ENCODE results near the gene MRPS12.

The MRPS12 gene

DNA sequence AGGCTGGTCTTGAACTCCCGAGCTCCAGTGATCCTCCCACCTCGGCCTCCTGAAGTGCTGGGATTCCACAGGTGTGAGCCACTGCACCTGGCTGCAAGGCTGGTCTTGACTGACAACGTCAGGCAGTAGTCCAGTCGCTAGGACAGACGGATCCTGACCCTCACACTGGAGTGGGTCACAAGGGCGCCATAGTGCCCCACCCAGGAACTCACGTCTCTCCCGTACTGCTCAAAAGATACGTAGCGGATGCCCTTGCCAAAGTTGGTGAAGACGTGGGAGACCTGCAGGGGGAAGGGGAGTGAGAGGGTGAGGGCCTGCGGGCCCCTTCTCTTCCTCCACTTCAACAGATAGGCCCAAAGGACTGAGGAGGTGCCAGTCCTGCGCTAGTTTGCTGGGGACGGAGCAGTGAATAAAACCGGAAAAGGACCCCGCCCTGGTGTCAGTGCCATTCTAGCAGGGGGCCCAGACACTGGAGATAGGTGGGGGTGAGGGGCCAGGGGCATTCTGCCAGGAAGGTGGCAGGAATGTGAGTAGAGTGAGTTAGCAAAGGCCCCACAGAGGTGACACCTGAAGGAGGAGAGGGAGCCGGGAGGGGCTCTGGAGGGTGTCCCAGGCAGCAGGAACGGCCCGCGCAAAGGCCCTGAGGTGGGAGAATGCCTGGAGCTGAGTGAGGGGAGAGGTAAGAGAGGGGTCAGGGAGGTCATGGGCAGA is 11.9 kb downstream of the MRPS12 start:
- ATAC-seq, result 0 out of 3 replicates have a peak, but pooled peaks have one; percentile 14

DNA sequence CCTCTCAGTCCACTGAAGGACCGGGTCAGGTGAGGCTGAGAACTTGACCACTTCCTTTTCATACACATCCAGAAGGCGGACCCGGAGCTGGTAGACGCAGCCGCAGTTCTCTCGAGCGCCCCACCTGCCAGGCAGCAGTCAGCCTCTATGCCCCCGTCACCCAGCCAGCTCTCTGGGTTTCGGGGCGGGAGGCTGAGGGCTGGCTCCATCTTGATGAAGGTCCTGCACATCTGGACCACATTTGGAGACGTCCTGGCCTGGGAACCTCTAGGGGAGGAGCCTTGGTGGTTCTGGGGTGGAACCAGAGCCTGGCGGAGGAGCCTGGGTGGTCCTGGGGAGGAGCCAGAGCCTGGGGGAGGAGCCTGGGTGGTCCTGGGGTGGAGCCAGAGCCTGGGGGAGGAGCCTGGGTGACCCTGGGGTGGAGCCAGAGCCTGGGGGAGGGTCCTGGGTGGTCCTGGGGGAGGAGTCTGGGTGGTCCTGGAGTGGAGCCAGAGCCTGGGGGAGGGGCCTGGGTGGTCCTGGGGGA is 14.3 kb downstream of the MRPS12 start:
- no peak; the same call in 2 of the 3 replicates for ATAC-seq
- TF ChIP-seq ARNTL (CRISPR knock-in tag; IDR thresholded peaks at IDR 0.05; ENCODE audit: borderline replicate concordance, low read depth) (no peak), ZC3H10 (CRISPR knock-in tag; IDR thresholded peaks at IDR 0.05) (no peak), GLIS3 (CRISPR knock-in tag; IDR thresholded peaks at IDR 0.05) (no peak), PPARA (CRISPR knock-in tag; IDR thresholded peaks at IDR 0.05; ENCODE audit: borderline replicate concordance) (no peak), TCF4 (CRISPR knock-in tag; IDR thresholded peaks at IDR 0.05; ENCODE audit: borderline replicate concordance) (no peak), ZFP3 (CRISPR knock-in tag; IDR thresholded peaks at IDR 0.05) (no peak), ZNF565 (CRISPR knock-in tag; conservative IDR thresholded peaks at IDR 0.05; ENCODE audit: low read depth) (no peak), ISL1 (CRISPR knock-in tag; IDR thresholded peaks at IDR 0.05) (no peak), ZNF70 (CRISPR knock-in tag; IDR thresholded peaks at IDR 0.05) (no peak), OSR1 (CRISPR knock-in tag; IDR thresholded peaks at IDR 0.05) (no peak), CSDC2 (CRISPR knock-in tag; IDR thresholded peaks at IDR 0.05) (no peak), BACH2 (CRISPR knock-in tag; IDR thresholded peaks at IDR 0.05; ENCODE audit: borderline replicate concordance) (no peak), RARB (CRISPR knock-in tag; IDR thresholded peaks at IDR 0.05) (no peak), ZNF8 (CRISPR knock-in tag; IDR thresholded peaks at IDR 0.05) (no peak), SNAI2 (CRISPR knock-in tag; IDR thresholded peaks at IDR 0.05) (no peak)
- TF ChIP-seq, protein P1, sequence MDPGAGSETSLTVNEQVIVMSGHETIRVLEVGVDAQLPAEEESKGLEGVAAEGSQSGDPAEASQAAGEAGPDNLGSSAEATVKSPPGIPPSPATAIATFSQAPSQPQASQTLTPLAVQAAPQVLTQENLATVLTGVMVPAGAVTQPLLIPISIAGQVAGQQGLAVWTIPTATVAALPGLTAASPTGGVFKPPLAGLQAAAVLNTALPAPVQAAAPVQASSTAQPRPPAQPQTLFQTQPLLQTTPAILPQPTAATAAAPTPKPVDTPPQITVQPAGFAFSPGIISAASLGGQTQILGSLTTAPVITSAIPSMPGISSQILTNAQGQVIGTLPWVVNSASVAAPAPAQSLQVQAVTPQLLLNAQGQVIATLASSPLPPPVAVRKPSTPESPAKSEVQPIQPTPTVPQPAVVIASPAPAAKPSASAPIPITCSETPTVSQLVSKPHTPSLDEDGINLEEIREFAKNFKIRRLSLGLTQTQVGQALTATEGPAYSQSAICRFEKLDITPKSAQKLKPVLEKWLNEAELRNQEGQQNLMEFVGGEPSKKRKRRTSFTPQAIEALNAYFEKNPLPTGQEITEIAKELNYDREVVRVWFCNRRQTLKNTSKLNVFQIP (CRISPR knock-in tag; IDR thresholded peaks at IDR 0.05; ENCODE audit: borderline replicate concordance, low read depth), result no peak
- TF ChIP-seq, protein P2, sequence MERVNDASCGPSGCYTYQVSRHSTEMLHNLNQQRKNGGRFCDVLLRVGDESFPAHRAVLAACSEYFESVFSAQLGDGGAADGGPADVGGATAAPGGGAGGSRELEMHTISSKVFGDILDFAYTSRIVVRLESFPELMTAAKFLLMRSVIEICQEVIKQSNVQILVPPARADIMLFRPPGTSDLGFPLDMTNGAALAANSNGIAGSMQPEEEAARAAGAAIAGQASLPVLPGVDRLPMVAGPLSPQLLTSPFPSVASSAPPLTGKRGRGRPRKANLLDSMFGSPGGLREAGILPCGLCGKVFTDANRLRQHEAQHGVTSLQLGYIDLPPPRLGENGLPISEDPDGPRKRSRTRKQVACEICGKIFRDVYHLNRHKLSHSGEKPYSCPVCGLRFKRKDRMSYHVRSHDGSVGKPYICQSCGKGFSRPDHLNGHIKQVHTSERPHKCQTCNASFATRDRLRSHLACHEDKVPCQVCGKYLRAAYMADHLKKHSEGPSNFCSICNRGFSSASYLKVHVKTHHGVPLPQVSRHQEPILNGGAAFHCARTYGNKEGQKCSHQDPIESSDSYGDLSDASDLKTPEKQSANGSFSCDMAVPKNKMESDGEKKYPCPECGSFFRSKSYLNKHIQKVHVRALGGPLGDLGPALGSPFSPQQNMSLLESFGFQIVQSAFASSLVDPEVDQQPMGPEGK (CRISPR knock-in tag; IDR thresholded peaks at IDR 0.05; ENCODE audit: borderline replicate concordance), result no peak

More for the DNA sequence above, 11.9 kb downstream of the MRPS12 start:
- TF ChIP-seq OSR1 (CRISPR knock-in tag; IDR thresholded peaks at IDR 0.05), result no peak
- no peak for TF ChIP-seq ZFP30 (CRISPR knock-in tag; IDR thresholded peaks at IDR 0.05)
- TF ChIP-seq, protein P3, sequence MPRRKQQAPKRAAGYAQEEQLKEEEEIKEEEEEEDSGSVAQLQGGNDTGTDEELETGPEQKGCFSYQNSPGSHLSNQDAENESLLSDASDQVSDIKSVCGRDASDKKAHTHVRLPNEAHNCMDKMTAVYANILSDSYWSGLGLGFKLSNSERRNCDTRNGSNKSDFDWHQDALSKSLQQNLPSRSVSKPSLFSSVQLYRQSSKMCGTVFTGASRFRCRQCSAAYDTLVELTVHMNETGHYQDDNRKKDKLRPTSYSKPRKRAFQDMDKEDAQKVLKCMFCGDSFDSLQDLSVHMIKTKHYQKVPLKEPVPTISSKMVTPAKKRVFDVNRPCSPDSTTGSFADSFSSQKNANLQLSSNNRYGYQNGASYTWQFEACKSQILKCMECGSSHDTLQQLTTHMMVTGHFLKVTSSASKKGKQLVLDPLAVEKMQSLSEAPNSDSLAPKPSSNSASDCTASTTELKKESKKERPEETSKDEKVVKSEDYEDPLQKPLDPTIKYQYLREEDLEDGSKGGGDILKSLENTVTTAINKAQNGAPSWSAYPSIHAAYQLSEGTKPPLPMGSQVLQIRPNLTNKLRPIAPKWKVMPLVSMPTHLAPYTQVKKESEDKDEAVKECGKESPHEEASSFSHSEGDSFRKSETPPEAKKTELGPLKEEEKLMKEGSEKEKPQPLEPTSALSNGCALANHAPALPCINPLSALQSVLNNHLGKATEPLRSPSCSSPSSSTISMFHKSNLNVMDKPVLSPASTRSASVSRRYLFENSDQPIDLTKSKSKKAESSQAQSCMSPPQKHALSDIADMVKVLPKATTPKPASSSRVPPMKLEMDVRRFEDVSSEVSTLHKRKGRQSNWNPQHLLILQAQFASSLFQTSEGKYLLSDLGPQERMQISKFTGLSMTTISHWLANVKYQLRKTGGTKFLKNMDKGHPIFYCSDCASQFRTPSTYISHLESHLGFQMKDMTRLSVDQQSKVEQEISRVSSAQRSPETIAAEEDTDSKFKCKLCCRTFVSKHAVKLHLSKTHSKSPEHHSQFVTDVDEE (CRISPR knock-in tag; IDR thresholded peaks at IDR 0.05), result no peak
- no peak for TF ChIP-seq PPARA (CRISPR knock-in tag; IDR thresholded peaks at IDR 0.05; ENCODE audit: borderline replicate concordance)
- TF ChIP-seq, protein P1 (CRISPR knock-in tag; IDR thresholded peaks at IDR 0.05; ENCODE audit: borderline replicate concordance, low read depth), result no peak
- no peak for TF ChIP-seq ZNF565 (CRISPR knock-in tag; conservative IDR thresholded peaks at IDR 0.05; ENCODE audit: low read depth)
- TF ChIP-seq, protein P2 (CRISPR knock-in tag; IDR thresholded peaks at IDR 0.05; ENCODE audit: borderline replicate concordance), result no peak
- TF ChIP-seq TCF4 (CRISPR knock-in tag; IDR thresholded peaks at IDR 0.05; ENCODE audit: borderline replicate concordance), result no peak
- TF ChIP-seq ZNF8 (CRISPR knock-in tag; IDR thresholded peaks at IDR 0.05), result no peak
- no peak for TF ChIP-seq TOX (CRISPR knock-in tag; IDR thresholded peaks at IDR 0.05; ENCODE audit: borderline replicate concordance)
- TF ChIP-seq ESRRG (CRISPR knock-in tag; IDR thresholded peaks at IDR 0.05), result no peak
- TF ChIP-seq ZFP3 (CRISPR knock-in tag; IDR thresholded peaks at IDR 0.05), result no peak
- no peak for TF ChIP-seq BACH2 (CRISPR knock-in tag; IDR thresholded peaks at IDR 0.05; ENCODE audit: borderline replicate concordance)
- TF ChIP-seq, protein P4, sequence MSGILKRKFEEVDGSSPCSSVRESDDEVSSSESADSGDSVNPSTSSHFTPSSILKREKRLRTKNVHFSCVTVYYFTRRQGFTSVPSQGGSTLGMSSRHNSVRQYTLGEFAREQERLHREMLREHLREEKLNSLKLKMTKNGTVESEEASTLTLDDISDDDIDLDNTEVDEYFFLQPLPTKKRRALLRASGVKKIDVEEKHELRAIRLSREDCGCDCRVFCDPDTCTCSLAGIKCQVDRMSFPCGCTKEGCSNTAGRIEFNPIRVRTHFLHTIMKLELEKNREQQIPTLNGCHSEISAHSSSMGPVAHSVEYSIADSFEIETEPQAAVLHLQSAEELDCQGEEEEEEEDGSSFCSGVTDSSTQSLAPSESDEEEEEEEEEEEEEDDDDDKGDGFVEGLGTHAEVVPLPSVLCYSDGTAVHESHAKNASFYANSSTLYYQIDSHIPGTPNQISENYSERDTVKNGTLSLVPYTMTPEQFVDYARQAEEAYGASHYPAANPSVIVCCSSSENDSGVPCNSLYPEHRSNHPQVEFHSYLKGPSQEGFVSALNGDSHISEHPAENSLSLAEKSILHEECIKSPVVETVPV (CRISPR knock-in tag; IDR thresholded peaks at IDR 0.05), result no peak
- no peak for TF ChIP-seq GLIS3 (CRISPR knock-in tag; IDR thresholded peaks at IDR 0.05)

Data from SK-N-SH treated with all-trans-retinoic acid at 6 μM for 48 hours (cell line).